HCT116 (cell line): ENCODE data around the gene GNB5. TPM values are rescaled to one million over a fixed set of nuclear protein-coding genes. Genes with fewer than 3 reads are reported as not detected.

Experiments
- ATAC-seq: fragments of 200-7000 bp; cut with Tn5 transposase; 2 replicates; pipeline ENCODE4 v1.9.1; 2020; ENCODE audit warnings: mild to moderate bottlenecking, moderate library complexity
- BruUV-seq: library from RNA; stranded (reverse); fragments of 400-500 nt; replicated peaks from 2 replicates; lab custom pipeline; 2021; lab: Mats Ljungman, UMichigan
- CTCF ChIA-PET: fragments of 300-600 bp; sonication (Branson Sonifier 250); formaldehyde crosslinking; loops from one replicate; lab custom pipeline; 2021; ENCODE audit warnings: antibody characterized with exemption; lab: Charles Lee
- POLR2A ChIA-PET: fragments of 300-600, 350-600 bp; sonication (Branson Sonifier 250); formaldehyde crosslinking; loops from one replicate; lab custom pipeline; 2021; ENCODE audit warnings: antibody characterized with exemption; lab: Charles Lee
- RAD21 ChIA-PET, 2 experiments: fragments of 300-600 bp; sonication (Branson Sonifier 250); formaldehyde crosslinking; loops; one replicate each; lab custom pipeline; 2023; ENCODE audit warnings: low total read pairs in 2 of 2; ENCODE audit not compliant: uncharacterized antibody in 2 of 2, unreplicated experiment in 2 of 2, low non-redundant PET in 1 of 2; lab: Charles Lee
- DNase-seq: peaks from one replicate; pipeline ENCODE4 v3.0.0-alpha.2; 2010; ENCODE audit warnings: low read depth, low spot score
- H2AFZ ChIP-seq: fragments of 200-600 bp; shearing (Covaris generic), sonication (generic); 2 replicates; pipeline ENCODE4 v1.6.1; 2017; ENCODE audit warnings: low read depth, mixed run types, mixed read lengths, antibody characterized with exemption, low read length; ENCODE audit not compliant: poor library complexity, severe bottlenecking
- H3K27ac ChIP-seq: 2 replicates; pipeline ENCODE4 v1.5.1; 2012; ENCODE audit warnings: low read depth, low read length
- H3K27me3 ChIP-seq: fragments of 200-600 bp; sonication (generic); 2 replicates; pipeline ENCODE4 v1.6.1; 2016; ENCODE audit warnings: mixed run types, low read length, mixed read lengths; ENCODE audit not compliant: insufficient read depth
- H3K36me3 ChIP-seq, 2 experiments: fragments of 200-500 bp in 1 of 2; fragments of 200-600 bp in 1 of 2; sonication (Bioruptor generic) in 1 of 2; sonication (generic) in 1 of 2; 2 replicates each; pipeline versions ENCODE4 v1.5.1 to v1.6.1; 2014 to 2016; ENCODE audit warnings: low read length in 2 of 2, inconsistent platforms in 1 of 2, mixed read lengths in 1 of 2, mixed run types in 1 of 2; ENCODE audit not compliant: insufficient read depth in 2 of 2, control insufficient read depth in 1 of 2
- H3K4me1 ChIP-seq, 2 experiments: fragments of 200-600 bp in 1 of 2; sonication (generic) in 1 of 2; 2 replicates each; pipeline versions ENCODE4 v1.5.1 to v1.6.1; 2012 to 2017; ENCODE audit warnings: low read length in 2 of 2, inconsistent platforms in 1 of 2, mild to moderate bottlenecking in 1 of 2, mixed read lengths in 1 of 2, mixed run types in 1 of 2, moderate library complexity in 1 of 2; ENCODE audit not compliant: insufficient read depth in 2 of 2, control insufficient read depth in 1 of 2
- H3K4me2 ChIP-seq: fragments of 200-600 bp; sonication (generic); 2 replicates; pipeline ENCODE4 v1.6.1; 2017; ENCODE audit warnings: mixed run types, low read length, mixed read lengths
- H3K4me3 ChIP-seq, 2 experiments: fragments of 200-600 bp in 1 of 2; sonication (generic) in 1 of 2; replicated peaks in 1 of 2; 2 replicates each; pipeline ENCODE4 v1.5.1; 2011 to 2016; ENCODE audit warnings: low read length in 2 of 2, control low read depth in 1 of 2, low read depth in 1 of 2, mild to moderate bottlenecking in 1 of 2, mixed read lengths in 1 of 2, mixed run types in 1 of 2
- H3K79me2 ChIP-seq: fragments of 200-600 bp; sonication (generic); 2 replicates; pipeline ENCODE4 v1.6.1; 2017; ENCODE audit warnings: mild to moderate bottlenecking, mixed run types, low read length, moderate library complexity, mixed read lengths; ENCODE audit not compliant: insufficient read depth
- H3K9ac ChIP-seq: fragments of 200-600 bp; sonication (generic); 2 replicates; pipeline ENCODE4 v1.6.1; 2016; ENCODE audit warnings: low read length, mixed read lengths
- H3K9me2 ChIP-seq: fragments of 200-600 bp; sonication (generic), shearing (Covaris generic); 2 replicates; pipeline ENCODE4 v1.6.1; 2017; ENCODE audit warnings: mixed run types, mild to moderate bottlenecking, moderate library complexity; ENCODE audit not compliant: insufficient read depth
- H3K9me3 ChIP-seq, 2 experiments: fragments of 200-500 bp in 1 of 2; fragments of 200-600 bp in 1 of 2; sonication (Bioruptor generic) in 1 of 2; sonication (generic) in 1 of 2; 2 replicates each; pipeline ENCODE4 v1.6.1; 2014 to 2017; ENCODE audit warnings: low read length in 2 of 2, mixed read lengths in 2 of 2, inconsistent platforms in 1 of 2, low read depth in 1 of 2, mild to moderate bottlenecking in 1 of 2, mixed run types in 1 of 2, moderate library complexity in 1 of 2; ENCODE audit not compliant: control insufficient read depth in 1 of 2, insufficient read depth in 1 of 2
- H4K20me1 ChIP-seq: fragments of 200-600 bp; sonication (generic), shearing (Covaris generic); 2 replicates; pipeline ENCODE4 v1.6.1; 2017; ENCODE audit warnings: mixed run types, mild to moderate bottlenecking, moderate library complexity; ENCODE audit not compliant: insufficient read depth
- CBX3 ChIP-seq: IDR thresholded peaks from 2 replicates; pipeline ENCODE4 v1.6.1; 2012; ENCODE audit warnings: low read depth
- CEBPB ChIP-seq: IDR thresholded peaks from 2 replicates; pipeline ENCODE4 v1.6.1; 2012; ENCODE audit warnings: low read depth
- CTCF ChIP-seq, 3 experiments: fragments of 200-600 bp in 1 of 3; sonication (generic) in 1 of 3; IDR thresholded peaks in 2 of 3; conservative IDR thresholded peaks in 1 of 3; 2 replicates each; pipeline ENCODE4 v1.5.1; 2012 to 2017; ENCODE audit warnings: low read depth in 2 of 3, low read length in 2 of 3, antibody characterized with exemption in 1 of 3, borderline replicate concordance in 1 of 3, control low read depth in 1 of 3, mild to moderate bottlenecking in 1 of 3, mixed read lengths in 1 of 3, mixed run types in 1 of 3, moderate library complexity in 1 of 3; ENCODE audit not compliant: insufficient read depth in 1 of 3
- EGR1 ChIP-seq: IDR thresholded peaks from 2 replicates; pipeline ENCODE4 v1.6.1; 2012; ENCODE audit warnings: low read depth
- EZH2 ChIP-seq: fragments of 200-600 bp; sonication (generic); IDR thresholded peaks from 2 replicates; pipeline ENCODE4 v1.6.1; 2017; ENCODE audit warnings: antibody characterized with exemption, mixed run types
- EZH2phosphoT487 ChIP-seq: fragments of 200-600 bp; IDR thresholded peaks from 2 replicates; pipeline ENCODE4 v1.6.1; 2018; ENCODE audit warnings: antibody characterized with exemption, borderline replicate concordance
- JUND ChIP-seq: IDR thresholded peaks from 2 replicates; pipeline ENCODE4 v1.6.1; 2012
- SP1 ChIP-seq: IDR thresholded peaks from 2 replicates; pipeline ENCODE4 v1.6.1; 2012; ENCODE audit warnings: low read depth
- ZFX ChIP-seq: fragments of 450-650 bp; IDR thresholded peaks from 2 replicates; pipeline ENCODE4 v1.6.1; 2017
- ZNF274 ChIP-seq: fragments of 200-500 bp; sonication (Bioruptor generic); IDR thresholded peaks from 2 replicates; pipeline ENCODE4 v1.6.1; 2014; ENCODE audit warnings: mild to moderate bottlenecking, low read depth, low read length, inconsistent platforms
- intact Hi-C: fragments of 100-400 bp; cut with micrococcal nuclease; formaldehyde crosslinking; loops from 2 replicates; pipeline ENCODE4 v1.10.0; 2022
- total RNA-seq: library from RNA; stranded (reverse); gene quantifications from one replicate; pipeline ENCODE4 v1.2.1, GENCODE V29; 2021; ENCODE audit not compliant: unreplicated experiment

Gene GNB5
- total RNA-seq, 1 experiment from 2014 or later: 27.6 TPM

GRCh38 chr15:52159645-52160044, 31.5 kb downstream of the GNB5 start (continued):
- TF ChIP-seq CTCF (IDR thresholded peaks at IDR 0.05 in 2 of 3, conservative IDR thresholded peaks at IDR 0.05 in 1 of 3; ENCODE audit: borderline replicate concordance in 1 of 3, insufficient read depth in 1 of 3, low read depth in 2 of 3, low read length in 2 of 3) (no peak), JUND (no peak)

DNA sequence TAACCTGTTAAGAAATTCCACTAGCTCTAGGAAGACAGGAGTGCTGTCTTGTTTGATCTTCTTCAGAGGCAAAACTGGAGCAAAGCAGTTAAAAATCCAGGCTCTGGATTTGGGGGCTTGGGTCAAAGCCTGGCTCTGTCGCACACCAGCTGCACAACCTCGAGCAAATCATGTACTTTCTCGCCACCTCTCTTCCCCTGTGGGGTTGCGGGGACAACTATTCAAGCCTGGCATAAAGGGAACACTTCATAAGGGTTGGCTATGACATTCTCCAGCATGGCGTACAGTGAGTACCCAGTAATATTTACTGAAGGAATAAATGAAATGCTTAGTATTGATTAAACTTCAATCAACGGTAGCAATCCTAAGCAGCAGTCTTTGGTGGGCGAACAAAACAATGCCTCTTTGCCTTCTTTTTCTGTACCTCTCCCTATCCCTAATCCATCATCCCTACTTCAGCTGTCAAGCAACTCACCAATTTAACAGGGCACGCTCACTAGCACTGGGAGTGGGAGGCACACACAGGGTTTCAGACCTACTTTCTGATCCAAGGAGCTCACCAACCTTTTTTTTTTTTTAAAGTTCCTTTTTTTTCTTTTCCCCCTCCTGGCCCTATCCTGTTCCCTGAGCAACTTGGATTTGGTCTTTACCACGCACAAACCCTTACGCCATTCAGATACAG, 33.0 kb downstream of the GNB5 start:
- Histone ChIP-seq H3K9me2 (no peaks in the 10 kb centered on the region), H3K4me2 (no peak overlapping the region), H2AFZ (no peak overlapping the region), H3K27ac (no peak overlapping the region), H3K79me2 (no peaks in the 10 kb centered on the region), H3K27me3 (no peaks in the 10 kb centered on the region), H3K4me1 (no peaks in the 10 kb centered on the region), H3K4me3 (no peak overlapping the region), H4K20me1 (no peaks in the 10 kb centered on the region), H3K36me3 (no peaks in the 10 kb centered on the region), H3K9me3 (no peaks in the 10 kb centered on the region), H3K9ac (no peak overlapping the region)
- CTCF ChIA-PET: no interaction called here
- ATAC-seq (no peak), DNase-seq (no peak)
- intact Hi-C loops: no loop called here
- RAD21 ChIA-PET: no interaction called here
- no peak for TF ChIP-seq EZH2phosphoT487
- no peak for TF ChIP-seq CEBPB
- TF ChIP-seq CBX3: no peak
- no peak for TF ChIP-seq EGR1
- no peak for TF ChIP-seq ZNF274
- TF ChIP-seq EZH2: no peak
- TF ChIP-seq ZFX: no peak
- no peak for TF ChIP-seq SP1
- no TSS peak for BruUV-seq
- POLR2A ChIA-PET: no interaction called here
